ENCODE data around the gene PCBP3.
A peak's percentile ranks its signal among the peaks of the same experiment; 100 is the strongest.

PCBP3 gene

DNA sequence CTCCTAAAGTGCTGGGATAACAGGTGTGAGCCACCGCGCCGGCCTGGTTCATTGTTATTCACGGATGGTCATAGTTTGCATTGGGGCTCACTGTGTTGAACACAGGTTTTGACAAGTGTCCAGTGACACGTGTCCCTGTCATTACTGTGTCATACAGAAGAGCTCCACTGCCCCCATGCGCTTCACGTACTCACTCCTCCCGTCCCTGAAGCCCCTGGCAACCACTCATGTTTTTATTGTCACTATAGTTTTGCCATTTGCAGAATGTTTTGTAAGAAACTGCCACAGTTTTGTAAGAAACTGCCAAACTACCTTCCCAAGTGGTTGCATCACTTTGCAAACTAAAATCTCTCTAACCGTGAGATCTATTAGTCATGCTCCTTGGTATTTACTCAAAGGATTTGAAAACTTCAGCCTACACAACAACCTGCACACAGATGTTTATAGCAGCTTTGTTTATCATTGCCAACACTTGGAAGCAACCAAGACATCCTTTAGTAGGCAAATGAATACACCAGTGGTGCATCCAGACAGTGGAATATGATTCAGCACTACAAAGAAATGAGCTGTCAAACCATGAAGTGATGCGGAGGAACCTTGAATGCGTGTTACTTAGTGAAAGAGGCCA is 174.9 kb downstream of the PCBP3 start:
- H3K27me3 Mint-ChIP-seq: no peaks in the 10 kb centered on the region
- peak overlapping the region; percentile 82 for H3K4me3 Mint-ChIP-seq
- peak overlapping the region; percentile 100 for H3K27ac Mint-ChIP-seq
- peaks cover 5% of the 10 kb centered on the region for H3K9me3 Mint-ChIP-seq
- peaks cover 5% of the 10 kb centered on the region for H3K36me3 Mint-ChIP-seq
- peaks cover 46% of the 10 kb centered on the region for H3K4me1 Mint-ChIP-seq

DNA sequence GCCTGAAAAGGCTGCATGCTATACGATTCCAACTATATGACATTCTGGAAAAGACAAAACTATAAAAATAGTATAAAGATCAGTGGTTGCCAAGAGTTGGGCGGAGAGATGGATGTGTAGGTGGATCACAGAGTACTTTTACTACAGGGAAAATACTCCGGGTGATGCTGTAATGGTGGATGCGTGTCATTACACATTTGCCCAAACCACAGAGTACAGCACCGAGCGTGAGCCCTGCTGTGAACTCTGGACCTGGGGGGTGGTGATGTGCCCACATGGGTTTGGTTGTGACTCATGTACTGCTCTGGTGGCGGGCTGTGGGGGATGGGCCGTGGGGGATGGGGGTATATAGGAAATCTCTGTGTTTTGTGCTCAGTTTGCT is 175.4 kb downstream of the PCBP3 start:
- peak overlapping the region; percentile 100 for H3K27ac Mint-ChIP-seq
- no peaks in the 10 kb centered on the region for H3K27me3 Mint-ChIP-seq
- H3K4me3 Mint-ChIP-seq: peak overlapping the region; percentile 82
- H3K4me1 Mint-ChIP-seq: peaks cover 46% of the 10 kb centered on the region
- H3K9me3 Mint-ChIP-seq: peaks cover 5% of the 10 kb centered on the region
- peaks cover 5% of the 10 kb centered on the region for H3K36me3 Mint-ChIP-seq

DNA sequence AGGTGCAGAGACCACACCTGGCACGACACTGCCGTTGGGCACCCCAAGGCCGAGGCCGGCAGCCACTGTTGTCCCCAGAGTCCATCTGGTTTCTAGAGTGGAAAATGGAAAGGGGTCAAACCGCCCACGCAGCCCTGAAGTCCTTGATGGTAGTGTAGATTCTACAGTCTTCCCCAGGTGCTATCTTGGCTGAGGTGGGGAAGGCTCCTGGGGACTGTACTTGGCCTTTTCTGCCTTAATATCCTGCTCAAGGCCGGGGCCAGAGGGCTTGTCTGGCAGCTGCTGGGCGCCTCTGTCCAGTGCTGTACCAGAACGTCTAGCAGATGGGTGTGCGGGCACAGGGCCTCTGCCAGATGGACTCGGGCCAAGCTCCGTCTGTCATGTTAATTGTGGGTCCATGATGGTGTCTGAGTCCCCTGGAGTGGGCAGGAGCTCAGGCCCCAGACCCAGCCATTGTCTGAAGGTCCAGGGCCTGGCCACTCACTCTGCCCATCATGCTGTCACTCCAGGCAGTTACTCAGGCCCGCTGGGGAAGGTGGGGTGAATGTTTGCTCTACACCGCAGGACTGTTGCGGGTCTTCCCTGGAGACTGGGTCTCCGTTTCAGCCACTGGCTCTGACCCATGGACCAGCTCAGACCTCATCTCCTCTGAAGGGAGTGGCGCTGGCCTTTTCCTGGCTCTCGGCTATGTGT is 176.1 kb downstream of the PCBP3 start:
- peaks cover 5% of the 10 kb centered on the region for H3K36me3 Mint-ChIP-seq
- peak overlapping the region; percentile 100 for H3K27ac Mint-ChIP-seq
- H3K9me3 Mint-ChIP-seq: peaks cover 5% of the 10 kb centered on the region
- H3K4me1 Mint-ChIP-seq: peaks cover 46% of the 10 kb centered on the region
- H3K27me3 Mint-ChIP-seq: no peaks in the 10 kb centered on the region
- H3K4me3 Mint-ChIP-seq: no peak overlapping the region

DNA sequence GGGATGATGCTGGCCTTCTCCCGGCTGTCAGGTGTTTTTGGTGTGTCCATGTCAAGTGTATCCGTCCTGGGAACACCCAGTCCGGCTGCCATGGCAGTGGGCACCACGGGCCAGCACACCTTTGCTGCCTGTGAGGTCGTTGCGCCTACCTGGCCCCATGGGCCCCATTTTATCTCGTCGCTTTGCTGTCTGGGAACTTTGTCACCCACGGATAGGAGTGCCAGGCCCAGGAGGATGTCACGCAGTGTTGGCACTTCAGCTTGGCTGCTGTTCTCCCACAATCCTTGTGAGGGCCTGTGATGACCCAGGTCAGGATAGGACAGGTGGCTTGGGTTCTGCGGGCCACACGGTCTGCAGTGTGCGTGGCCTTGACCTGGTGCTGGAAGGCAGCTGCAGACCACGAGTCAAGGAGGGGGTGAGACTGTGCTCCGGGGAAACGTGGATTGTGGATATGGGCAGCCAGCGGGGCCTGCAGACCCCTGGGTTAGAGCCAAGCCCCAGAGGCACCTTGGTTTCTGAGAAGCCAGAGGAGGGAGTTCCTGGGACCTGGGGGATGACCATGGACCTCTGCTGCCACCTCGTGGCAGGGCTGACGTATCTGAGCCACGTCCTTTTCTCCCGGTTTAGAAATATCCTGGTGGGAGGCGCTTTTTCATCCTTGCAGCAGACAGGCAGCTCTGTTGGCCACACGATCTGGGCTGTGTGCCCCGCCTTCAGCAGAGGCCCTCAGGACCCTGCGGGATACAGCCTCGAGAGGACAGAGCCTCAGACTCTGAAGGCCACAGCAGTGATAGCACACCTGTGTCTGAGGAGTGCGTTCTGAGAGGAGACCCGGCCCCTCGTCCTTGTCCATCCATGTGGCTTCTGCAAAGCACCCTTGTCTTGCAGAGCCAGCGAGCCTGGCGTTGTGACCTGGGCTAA is 176.9 kb downstream of the PCBP3 start:
- peak overlapping the region; percentile 72 for H3K27ac Mint-ChIP-seq
- no peak overlapping the region for H3K4me3 Mint-ChIP-seq
- peaks cover 5% of the 10 kb centered on the region for H3K9me3 Mint-ChIP-seq
- H3K27me3 Mint-ChIP-seq: no peaks in the 10 kb centered on the region
- peaks cover 5% of the 10 kb centered on the region for H3K36me3 Mint-ChIP-seq
- peaks cover 46% of the 10 kb centered on the region for H3K4me1 Mint-ChIP-seq

DNA sequence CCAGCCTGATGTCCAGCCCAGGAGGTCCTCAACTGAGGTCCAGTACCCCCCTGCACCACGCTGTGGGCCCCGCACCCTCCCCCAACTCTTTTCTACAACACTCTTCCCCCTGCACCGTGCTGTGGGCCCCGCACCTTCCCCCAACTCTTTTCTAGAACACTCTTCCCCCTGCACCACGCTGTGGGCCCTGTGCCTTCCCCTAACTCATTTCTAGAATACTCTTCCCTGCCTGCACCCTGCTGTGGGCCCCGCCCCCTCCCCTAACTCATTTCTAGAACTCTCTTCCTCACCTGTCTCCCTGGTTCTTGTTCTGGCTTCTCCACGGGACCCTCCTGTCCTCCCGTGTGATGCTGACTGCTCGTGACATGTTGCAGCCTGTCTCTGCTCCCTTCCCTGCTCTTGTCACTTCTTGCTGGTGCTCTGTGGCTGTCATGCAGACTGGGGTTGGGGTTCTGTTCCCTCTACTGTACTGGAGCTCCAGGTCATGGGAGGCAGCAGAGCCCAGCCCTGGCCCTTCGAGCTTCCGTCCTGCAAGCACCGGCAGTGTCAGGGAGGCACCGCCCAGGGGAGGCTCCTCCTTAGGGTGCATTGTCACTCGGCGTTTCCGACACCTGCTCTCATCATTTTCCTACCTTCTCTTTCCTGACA is 177.9 kb downstream of the PCBP3 start:
- H3K9me3 Mint-ChIP-seq: peaks cover 5% of the 10 kb centered on the region
- no peaks in the 10 kb centered on the region for H3K27me3 Mint-ChIP-seq
- no peak overlapping the region for H3K4me3 Mint-ChIP-seq
- peak overlapping the region; percentile 82 for H3K27ac Mint-ChIP-seq
- peaks cover 46% of the 10 kb centered on the region for H3K4me1 Mint-ChIP-seq
- peaks cover 5% of the 10 kb centered on the region for H3K36me3 Mint-ChIP-seq

DNA sequence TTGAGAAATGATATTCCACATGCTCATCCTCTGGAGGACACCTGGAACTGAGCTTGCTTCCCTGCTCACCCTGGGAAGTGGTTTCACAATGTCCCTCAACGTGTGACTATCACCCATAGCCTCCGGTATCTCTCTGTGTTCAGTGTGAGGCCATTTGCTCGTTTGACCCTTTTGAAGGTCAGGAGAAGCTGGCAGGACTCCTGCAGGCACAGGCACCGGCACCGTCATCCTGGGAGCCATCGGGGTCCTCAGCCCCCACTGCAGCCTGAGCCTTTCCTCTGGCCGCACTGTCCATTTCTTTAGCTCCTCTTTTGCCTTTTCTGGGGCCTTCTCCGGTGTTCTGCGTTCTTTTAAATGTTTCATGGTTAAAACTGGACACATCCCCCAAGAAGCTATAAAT is 178.5 kb downstream of the PCBP3 start:
- H3K4me3 Mint-ChIP-seq: no peak overlapping the region
- H3K4me1 Mint-ChIP-seq: peaks cover 45% of the 10 kb centered on the region
- H3K36me3 Mint-ChIP-seq: peaks cover 5% of the 10 kb centered on the region
- no peak overlapping the region for H3K27ac Mint-ChIP-seq
- peaks cover 5% of the 10 kb centered on the region for H3K9me3 Mint-ChIP-seq
- H3K27me3 Mint-ChIP-seq: no peaks in the 10 kb centered on the region

DNA sequence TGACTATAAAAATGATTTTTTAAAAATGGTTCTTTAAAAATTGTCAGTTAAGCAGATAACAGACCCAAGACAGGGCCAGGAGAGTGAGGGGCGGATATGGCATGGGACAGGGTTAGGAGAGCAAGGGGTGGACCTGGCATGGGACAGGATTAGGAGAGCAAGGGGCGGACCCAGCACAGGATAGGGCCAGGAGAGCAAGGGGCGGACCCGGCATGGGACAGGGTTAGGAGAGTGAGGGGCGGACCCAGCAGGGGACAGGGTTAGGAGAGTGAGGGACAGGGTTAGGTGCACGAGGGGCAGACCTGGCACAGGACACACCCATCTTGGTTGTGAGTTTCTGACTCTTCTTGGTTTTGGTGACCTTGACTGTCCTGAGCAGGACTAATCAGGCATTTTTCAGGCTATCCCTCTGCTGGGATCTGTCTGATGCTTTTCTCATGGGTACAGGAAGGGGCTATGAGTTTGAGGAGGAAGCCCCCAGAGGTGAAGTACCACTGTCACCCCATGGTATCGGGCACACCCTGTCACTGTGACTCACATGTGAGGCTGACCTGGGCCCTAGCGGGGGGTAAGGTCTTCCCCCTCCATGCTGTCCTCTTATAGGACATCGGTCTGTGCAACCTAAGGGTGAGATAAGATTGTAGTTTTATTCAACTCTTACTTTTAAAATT is 179.0 kb downstream of the PCBP3 start:
- no peak overlapping the region for H3K4me3 Mint-ChIP-seq
- peaks cover 5% of the 10 kb centered on the region for H3K36me3 Mint-ChIP-seq
- H3K27ac Mint-ChIP-seq: no peak overlapping the region
- no peaks in the 10 kb centered on the region for H3K27me3 Mint-ChIP-seq
- peaks cover 45% of the 10 kb centered on the region for H3K4me1 Mint-ChIP-seq
- H3K9me3 Mint-ChIP-seq: peaks cover 5% of the 10 kb centered on the region

DNA sequence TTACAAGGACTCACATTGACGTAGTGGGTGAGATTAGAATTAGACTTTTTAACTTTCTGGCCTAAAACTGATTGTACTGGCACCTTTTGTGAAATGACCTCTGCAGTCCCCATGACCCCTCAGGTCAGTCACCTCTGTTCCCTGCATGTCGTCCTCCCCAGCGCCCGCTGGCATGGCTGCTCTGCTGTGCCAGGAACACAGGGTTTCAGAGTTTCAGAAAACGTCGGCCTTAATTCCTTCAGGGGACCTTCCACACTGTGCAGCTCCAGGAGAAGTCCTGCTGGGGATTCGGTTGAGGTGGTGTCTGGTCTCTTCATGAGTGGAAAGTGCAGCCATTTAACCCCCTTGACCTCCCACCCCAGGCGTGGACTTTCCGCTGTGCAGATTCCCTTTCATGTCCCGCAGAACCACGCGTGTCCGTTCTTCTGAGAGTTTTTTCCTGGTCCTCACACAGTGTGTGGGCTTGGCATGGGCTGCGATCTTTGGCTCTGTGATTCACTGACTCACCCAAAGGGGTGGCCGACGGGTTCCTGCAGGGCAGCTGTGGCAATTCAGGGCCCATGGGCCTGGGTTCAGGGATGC is 179.7 kb downstream of the PCBP3 start:
- Mint-ChIP-seq H3K27me3 (no peaks in the 10 kb centered on the region), H3K9me3 (peaks cover 4% of the 10 kb centered on the region), H3K27ac (no peak overlapping the region), H3K36me3 (peaks cover 4% of the 10 kb centered on the region), H3K4me1 (peaks cover 48% of the 10 kb centered on the region), H3K4me3 (no peak overlapping the region)

- no peak overlapping the region for H3K27ac Mint-ChIP-seq
- H3K4me3 Mint-ChIP-seq: no peak overlapping the region
- H3K36me3 Mint-ChIP-seq: no peaks in the 10 kb centered on the region
These were observed 181.2 kb downstream of the PCBP3 start for GRCh38 chr21:45824546-45825215.

DNA sequence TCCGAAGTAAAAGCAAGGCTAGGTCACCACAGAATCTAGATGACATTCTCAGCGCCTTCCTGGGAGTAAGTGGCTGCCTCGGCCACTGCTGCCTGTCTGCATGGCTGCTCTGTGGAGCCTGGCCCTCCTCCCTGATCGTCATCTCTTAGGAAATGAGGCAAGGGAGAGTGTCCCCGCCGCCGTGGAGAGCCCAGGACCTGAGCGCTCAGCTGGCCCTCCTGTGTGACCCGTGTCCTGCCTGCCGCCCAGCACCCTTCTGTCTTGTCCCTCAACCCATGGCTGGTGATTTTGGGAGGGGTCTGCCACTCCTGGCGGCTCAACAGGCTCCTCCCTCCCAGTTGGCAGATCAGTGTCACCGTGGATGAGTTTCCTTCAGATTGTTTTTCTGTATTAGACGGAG is 181.7 kb downstream of the PCBP3 start:
- no peaks in the 10 kb centered on the region for H3K9me3 Mint-ChIP-seq
- H3K27ac Mint-ChIP-seq: no peak overlapping the region

More at GRCh38 chr21:45824546-45825215, 181.2 kb downstream of the PCBP3 start:
- H3K27me3 Mint-ChIP-seq: no peaks in the 10 kb centered on the region
- no peaks in the 10 kb centered on the region for H3K9me3 Mint-ChIP-seq
- H3K4me1 Mint-ChIP-seq: peaks cover 34% of the 10 kb centered on the region

GRCh38 chr21:45826676-45827301 is 183.3 kb downstream of the PCBP3 start:
- H3K4me3 Mint-ChIP-seq: no peak overlapping the region
- no peaks in the 10 kb centered on the region for H3K9me3 Mint-ChIP-seq
- peaks cover 18% of the 10 kb centered on the region for H3K4me1 Mint-ChIP-seq
- H3K27me3 Mint-ChIP-seq: no peaks in the 10 kb centered on the region
- no peak overlapping the region for H3K27ac Mint-ChIP-seq
- H3K36me3 Mint-ChIP-seq: no peaks in the 10 kb centered on the region

More for the DNA sequence above, 181.7 kb downstream of the PCBP3 start:
- H3K4me3 Mint-ChIP-seq: no peak overlapping the region
- H3K36me3 Mint-ChIP-seq: no peaks in the 10 kb centered on the region
- H3K27me3 Mint-ChIP-seq: no peaks in the 10 kb centered on the region
- H3K4me1 Mint-ChIP-seq: peaks cover 30% of the 10 kb centered on the region

- H3K27ac Mint-ChIP-seq: no peak overlapping the region
- H3K4me3 Mint-ChIP-seq: peak overlapping the region; percentile 64
- no peaks in the 10 kb centered on the region for H3K9me3 Mint-ChIP-seq
- H3K4me1 Mint-ChIP-seq: peaks cover 14% of the 10 kb centered on the region
- no peaks in the 10 kb centered on the region for H3K27me3 Mint-ChIP-seq
- H3K36me3 Mint-ChIP-seq: no peaks in the 10 kb centered on the region
These were observed 183.8 kb downstream of the PCBP3 start for GRCh38 chr21:45827302-45827692.

DNA sequence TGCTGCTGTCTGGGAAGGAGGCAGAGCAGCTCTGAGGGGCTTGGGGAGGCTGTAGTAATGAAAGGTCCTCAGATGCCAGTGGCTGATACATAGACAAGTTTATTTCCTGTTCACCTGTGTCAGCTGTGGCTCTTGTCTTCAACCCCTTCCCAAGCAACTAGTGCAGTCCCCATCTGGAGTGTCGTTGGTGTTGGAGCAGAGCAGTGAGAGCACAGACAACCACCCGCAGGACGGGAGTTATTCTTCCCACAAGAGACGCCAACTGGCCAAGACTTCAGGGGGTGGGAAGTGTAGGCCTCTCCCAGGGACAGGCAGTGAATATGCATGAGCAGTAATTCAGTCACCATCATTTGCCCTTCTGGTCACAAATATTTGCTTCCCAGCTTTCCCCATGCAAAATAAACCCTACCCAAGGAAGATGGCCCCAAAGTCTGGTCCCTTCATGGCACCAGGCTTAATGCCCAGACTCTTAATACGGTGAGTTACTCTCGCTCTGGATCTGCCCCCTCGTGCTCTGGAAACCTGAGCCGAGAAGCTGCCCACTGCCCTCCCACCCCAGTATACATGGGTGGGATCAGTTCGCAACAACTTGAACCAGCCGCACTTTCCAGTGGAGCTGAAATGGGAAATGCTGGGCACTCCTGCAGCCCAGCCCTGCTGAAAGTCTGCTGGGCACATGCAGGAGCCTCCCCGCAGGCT is 184.5 kb downstream of the PCBP3 start:
- Mint-ChIP-seq H3K9me3 (no peaks in the 10 kb centered on the region), H3K4me3 (no peak overlapping the region), H3K4me1 (peaks cover 14% of the 10 kb centered on the region), H3K36me3 (no peaks in the 10 kb centered on the region), H3K27ac (no peak overlapping the region), H3K27me3 (no peaks in the 10 kb centered on the region)
